Esophagus muscularis mucosa (tissue), 3 donors: ENCODE results near the gene SLC22A25.

Source experiments
- POLR2A ChIP-seq: fragments of 450-650 bp; IDR thresholded peaks from one replicate; pipeline ENCODE4 v1.6.1; 2017; ENCODE audit warnings: antibody characterized with exemption, moderate library complexity, mild to moderate bottlenecking, low read depth
- TF ChIP-seq, protein P1 (sequence below), 3 experiments: fragments of 200-600 bp in 2 of 3; fragments of 450-650 bp in 1 of 3; sonication (generic) in 2 of 3; IDR thresholded peaks; one replicate each; pipeline ENCODE4 v1.5.1; 2017 to 2019; ENCODE audit warnings: antibody characterized with exemption in 3 of 3, mild to moderate bottlenecking in 2 of 3, moderate library complexity in 1 of 3

DNA sequence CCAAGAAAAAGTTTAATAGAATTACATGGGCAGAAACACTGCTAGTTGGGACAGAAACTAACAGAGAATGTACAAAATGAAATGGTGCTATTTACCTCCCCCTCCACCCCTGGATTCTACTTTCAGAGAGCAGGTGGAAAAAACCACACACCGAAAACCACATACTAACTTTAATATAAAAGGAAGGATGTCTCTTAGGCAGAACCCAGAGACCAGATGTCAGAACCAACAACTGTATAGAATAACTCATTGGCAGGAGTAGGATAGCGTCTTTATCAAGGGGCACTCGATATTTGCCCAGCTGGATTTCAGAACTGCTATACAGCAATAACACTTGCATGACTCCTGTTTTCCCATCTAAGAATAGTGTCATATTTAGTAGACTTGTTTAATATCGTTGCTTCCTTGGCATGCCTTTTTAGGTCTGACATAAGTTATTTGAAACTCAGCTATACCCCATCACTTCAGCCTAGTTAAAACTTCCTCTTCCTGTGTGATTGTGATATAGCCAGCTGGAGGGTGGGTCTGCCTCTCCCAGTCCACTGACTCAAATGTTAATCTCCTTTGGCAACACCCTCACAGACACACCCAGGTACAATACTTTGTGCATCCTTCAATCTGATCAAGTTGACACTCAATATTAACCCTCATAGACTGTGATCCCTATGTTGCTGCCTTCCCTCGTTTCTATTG, 1.2 kb downstream of the SLC22A25 start:
- no peak for TF ChIP-seq POLR2A
- TF ChIP-seq, protein P1, sequence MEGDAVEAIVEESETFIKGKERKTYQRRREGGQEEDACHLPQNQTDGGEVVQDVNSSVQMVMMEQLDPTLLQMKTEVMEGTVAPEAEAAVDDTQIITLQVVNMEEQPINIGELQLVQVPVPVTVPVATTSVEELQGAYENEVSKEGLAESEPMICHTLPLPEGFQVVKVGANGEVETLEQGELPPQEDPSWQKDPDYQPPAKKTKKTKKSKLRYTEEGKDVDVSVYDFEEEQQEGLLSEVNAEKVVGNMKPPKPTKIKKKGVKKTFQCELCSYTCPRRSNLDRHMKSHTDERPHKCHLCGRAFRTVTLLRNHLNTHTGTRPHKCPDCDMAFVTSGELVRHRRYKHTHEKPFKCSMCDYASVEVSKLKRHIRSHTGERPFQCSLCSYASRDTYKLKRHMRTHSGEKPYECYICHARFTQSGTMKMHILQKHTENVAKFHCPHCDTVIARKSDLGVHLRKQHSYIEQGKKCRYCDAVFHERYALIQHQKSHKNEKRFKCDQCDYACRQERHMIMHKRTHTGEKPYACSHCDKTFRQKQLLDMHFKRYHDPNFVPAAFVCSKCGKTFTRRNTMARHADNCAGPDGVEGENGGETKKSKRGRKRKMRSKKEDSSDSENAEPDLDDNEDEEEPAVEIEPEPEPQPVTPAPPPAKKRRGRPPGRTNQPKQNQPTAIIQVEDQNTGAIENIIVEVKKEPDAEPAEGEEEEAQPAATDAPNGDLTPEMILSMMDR (IDR thresholded peaks at IDR 0.05) = no peak
